ELR (cell line): Measurements from ENCODE around the gene HNRNPH3.
"Not testable (repeated sequence)": the region's sequence is repeated elsewhere in the genome, so short reads cannot be mapped to it uniquely, and the experiment has no call there.

Source experiments
- DNase-seq: peaks from one replicate; pipeline ENCODE4 v3.0.0-alpha.2; 2015; ENCODE audit warnings: low read depth

Gene HNRNPH3, protein sequence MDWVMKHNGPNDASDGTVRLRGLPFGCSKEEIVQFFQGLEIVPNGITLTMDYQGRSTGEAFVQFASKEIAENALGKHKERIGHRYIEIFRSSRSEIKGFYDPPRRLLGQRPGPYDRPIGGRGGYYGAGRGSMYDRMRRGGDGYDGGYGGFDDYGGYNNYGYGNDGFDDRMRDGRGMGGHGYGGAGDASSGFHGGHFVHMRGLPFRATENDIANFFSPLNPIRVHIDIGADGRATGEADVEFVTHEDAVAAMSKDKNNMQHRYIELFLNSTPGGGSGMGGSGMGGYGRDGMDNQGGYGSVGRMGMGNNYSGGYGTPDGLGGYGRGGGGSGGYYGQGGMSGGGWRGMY

GRCh38 chr10:68331455-68332258 is at the start of gene HNRNPH3:
TSS of gene HNRNPH3 (plus strand) at chr10:68332064. CDS start at chr10:68337222, 5,158 bp downstream.
- DNase-seq: peak; percentile 98

- DNase-seq: no peak
These were observed 47.5 kb upstream of the HNRNPH3 start for GRCh38 chr10:68284062-68285001.

DNA sequence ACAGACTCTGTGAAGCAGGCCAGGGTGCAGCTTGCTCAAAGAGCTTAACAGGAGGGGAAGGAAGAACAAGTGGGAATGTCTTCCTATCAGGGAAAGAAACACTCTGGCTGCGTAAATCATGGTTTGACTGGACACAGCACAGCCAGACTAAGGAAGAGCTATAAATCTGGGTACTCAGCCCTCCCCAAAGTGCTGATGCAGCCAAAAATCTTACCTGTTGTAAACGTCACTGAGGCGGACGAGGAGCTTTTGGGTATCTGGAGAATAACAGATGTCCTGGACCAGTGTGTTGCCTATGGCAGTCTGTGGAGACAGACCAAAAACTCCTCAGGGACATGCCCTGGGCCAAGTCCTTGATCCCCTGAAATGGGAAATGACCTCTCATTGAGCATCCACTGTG is 43.1 kb upstream of the HNRNPH3 start:
- no peak for DNase-seq

- DNase-seq: no peak
These were observed 41.1 kb upstream of the HNRNPH3 start for GRCh38 chr10:68290736-68291135.

DNA sequence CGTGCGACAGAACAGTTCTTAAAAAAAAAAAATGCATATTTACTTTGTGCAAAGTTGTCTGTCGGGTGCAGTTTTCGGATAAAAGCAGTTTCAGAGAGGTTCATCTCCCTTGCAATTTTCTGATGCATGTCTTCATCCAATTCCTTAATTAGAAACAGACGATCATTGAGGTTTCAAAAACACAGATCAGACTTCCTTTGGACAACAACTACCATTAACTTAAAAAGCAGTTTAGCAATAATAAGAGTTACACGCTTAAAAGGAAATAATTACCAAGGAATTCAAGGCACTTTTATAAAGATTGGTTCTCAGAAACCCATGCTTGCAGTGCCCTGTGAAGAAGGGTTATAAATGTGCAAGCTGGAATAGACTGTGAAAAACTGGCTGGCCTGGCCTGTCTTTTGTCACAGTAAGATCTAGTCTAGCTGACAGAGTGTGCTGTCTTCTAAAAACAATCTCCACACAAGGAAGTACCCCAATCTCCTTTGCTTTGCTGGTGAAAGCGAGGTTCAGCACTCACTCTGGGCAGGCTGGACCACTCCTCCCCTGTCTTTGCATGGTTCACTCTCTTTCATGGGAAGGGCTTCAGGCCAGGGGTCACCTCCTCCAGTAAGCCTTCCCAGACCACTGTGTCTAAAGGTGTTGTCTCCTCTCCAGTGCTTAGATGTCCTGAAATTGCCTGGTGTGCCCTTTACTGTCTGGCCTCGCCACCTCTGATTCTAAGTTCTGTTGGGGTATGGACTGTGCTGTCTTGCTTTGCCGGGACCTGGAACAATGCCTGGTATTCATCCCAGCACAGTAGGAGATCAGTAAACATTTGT is 34.8 kb upstream of the HNRNPH3 start:
- no peak for DNase-seq

GRCh38 chr10:68301301-68301700 is 30.6 kb upstream of the HNRNPH3 start:
- no peak for DNase-seq

DNA sequence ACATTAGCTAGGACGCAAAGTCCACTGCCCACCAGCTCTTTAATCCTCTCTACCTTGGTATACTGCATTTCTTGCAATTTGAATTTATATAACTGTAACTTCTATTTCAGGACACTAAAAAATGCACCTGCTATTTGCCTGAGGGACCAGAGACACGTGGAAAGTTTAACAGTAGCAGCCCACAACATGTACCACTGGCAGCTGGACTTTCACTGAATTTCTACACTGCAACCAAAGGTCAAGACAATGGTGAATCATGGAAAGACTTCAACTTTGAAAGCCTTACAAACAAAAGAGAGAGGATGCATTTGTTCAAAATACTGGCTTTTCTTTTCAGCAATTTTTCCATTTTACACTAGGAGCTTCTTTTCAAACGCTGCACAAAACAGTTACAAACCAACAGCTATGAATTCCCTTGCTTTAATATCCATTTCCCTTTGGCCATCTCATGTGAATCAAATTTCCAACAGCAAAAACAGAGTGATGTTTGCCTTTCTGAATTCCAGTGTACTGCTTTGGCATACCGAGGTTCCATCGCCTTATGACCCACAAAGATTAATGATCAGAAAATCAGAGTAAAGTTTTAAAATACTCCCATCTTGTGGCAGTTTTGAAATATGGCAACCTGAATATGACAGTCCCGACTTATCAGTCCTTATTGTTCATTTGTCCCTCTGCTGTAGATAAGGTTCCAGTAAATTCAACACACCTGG is 29.9 kb upstream of the HNRNPH3 start:
- DNase-seq: peak; percentile 74

GRCh38 chr10:68302503-68302823 is 29.4 kb upstream of the HNRNPH3 start:
- no peak for DNase-seq

DNA sequence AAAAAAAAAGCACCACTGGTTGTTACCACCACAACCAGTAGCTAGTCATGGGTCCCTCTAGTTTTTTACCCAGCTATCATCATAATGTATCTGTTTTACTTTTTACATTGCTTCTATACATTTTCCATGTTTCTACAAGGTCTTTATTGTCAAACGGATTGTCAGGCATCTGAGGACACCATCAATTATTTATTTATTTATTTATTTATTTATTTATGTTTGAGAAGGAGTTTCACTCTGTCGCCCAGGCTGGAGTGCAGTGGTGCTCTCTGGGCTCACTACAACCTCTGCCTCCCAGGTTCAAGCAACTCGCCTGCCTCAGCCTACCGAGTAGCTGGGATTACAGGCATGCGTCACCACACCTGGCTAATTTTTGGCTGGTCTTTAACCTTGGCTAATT is 29.0 kb upstream of the HNRNPH3 start:
- DNase-seq: no peak

GRCh38 chr10:68303849-68304412 is 27.9 kb upstream of the HNRNPH3 start:
- no peak for DNase-seq

- no peak for DNase-seq
These were observed 26.0 kb upstream of the HNRNPH3 start for GRCh38 chr10:68305854-68306253.

DNA sequence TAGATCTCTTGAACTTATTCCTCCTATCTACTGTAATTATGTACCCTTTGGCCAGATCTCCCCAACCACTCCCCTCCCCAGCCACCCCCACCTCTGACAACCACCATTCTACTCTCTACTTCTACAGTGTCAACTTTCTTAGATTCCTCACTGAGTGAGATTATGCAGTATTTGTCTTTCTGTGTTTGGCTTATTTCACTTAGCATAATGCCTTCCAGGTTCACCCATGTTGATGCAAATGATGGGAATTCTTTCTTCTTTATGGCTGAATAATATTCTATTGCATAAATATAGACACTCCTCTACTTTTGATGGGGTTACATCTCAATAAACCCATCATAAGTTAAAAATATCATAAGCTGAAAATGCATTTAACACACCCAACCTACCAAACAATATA is 21.3 kb upstream of the HNRNPH3 start:
- no peak for DNase-seq

DNA sequence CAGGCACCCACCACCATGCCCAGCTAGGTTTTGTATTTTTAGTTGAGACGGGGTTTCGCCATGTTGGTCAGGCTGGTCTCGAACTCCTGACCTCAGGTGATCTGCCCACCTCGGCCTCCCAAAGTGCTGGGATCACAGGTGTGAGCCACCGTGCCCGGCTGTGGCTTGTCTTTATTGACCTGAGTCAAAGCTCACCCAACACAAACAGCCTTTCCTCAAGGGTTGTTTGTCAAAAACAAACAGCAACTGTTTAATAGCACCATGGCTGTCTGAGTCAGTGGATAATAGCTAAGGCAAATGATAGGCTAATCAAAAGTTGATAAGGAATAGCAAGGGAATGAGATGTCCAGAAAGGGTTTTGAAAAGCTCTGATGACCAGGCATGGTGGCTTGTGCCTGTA is 16.9 kb upstream of the HNRNPH3 start:
- DNase-seq: not testable (repeated sequence)

GRCh38 chr10:68315582-68315981 is 16.3 kb upstream of the HNRNPH3 start:
- DNase-seq: no peak

- DNase-seq: no peak
These were observed 13.4 kb upstream of the HNRNPH3 start for GRCh38 chr10:68318331-68319059.

- DNase-seq: not testable (repeated sequence)
These were observed 7.5 kb upstream of the HNRNPH3 start for GRCh38 chr10:68324396-68324795.

DNA sequence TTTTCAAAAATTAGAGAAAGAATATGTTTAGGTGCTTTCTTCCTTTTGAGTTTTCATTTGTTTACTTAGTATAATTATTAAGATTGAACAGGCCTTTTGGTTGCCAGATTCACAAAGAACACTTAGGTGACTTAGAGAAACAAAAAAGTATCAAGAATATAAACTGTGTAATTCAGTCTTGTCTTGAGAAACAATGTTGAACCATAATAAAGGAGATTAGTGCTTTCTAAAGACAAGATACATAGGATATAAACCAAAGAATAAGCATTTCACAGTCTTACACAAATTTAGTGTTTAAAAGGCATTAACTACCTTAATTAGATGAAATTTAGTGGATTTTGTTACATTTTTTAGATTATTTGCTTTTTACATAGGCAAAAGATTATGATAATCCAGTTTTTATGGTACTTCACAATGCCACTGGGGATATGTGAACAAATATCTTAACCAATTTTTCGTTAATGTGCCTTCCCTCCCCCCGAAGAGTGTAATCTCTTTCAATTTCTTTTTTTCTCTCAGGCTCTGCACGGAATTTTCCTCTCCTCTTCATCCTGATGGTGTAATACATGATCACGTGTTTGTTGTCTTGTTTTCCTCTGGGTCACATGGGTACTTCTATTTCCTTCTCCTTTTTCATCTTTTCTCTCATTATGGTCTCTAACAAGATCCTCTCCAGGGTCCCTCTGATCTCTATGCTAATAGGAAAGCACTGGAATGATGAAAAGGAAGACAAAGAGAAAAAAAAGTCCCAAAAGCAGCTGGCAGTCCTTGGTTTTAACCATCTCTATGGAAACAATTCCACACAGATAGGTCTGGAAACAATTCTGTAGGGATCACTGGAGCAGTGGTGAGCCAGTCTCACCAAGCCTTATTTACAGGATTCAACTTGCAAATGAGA is 3.7 kb upstream of the HNRNPH3 start:
- peak; percentile 83 for DNase-seq

- no peak for DNase-seq
These were observed 2.4 kb upstream of the HNRNPH3 start for GRCh38 chr10:68329506-68329861.
